ENCODE results near the gene ATAD2B.

- no peak for TF ChIP-seq CTCF (IDR thresholded peaks at IDR 0.05; ENCODE audit: low read depth, low read length)
- TF ChIP-seq MYC (IDR thresholded peaks at IDR 0.05; ENCODE audit: low read depth, low read length) = no peak
- no peak for TF ChIP-seq POLR2A (IDR thresholded peaks at IDR 0.05; ENCODE audit: extremely low read depth, insufficient read length)
- TF ChIP-seq MAX (IDR thresholded peaks at IDR 0.05; ENCODE audit: low read depth, low read length) = no peak
Measured at GRCh38 chr2:23835423-23835822, 91.5 kb downstream of the ATAD2B start.

Data from NB4 (cell line).